ENCODE results near the gene DPP6. TPM values are rescaled to one million over a fixed set of nuclear protein-coding genes. Genes with fewer than 3 reads are reported as not detected.

DPP6 gene
- total and polyA plus RNA-seq, 9 donors = 3.3 to 11.5 (median 4.7) TPM

- no peaks in the 10 kb centered on the region for H3K36me3 ChIP-seq (ENCODE audit: control insufficient read depth, insufficient read depth, low read length)
- no CpG with 5 or more reads among the region's 5 CpGs for WGBS (ENCODE audit: insufficient coverage)
- H3K4me1 ChIP-seq (ENCODE audit: control insufficient read depth, insufficient read depth, low read length) = no peaks in the 10 kb centered on the region
- H3K27ac ChIP-seq (ENCODE audit: low read length) = no peak overlapping the region
- no peak for DNase-seq
- peaks cover 3% of the 10 kb centered on the region for H3K27me3 ChIP-seq (ENCODE audit: control insufficient read depth, insufficient read depth, low read length)
- no peak overlapping the region for H3K4me3 ChIP-seq (ENCODE audit: low read length)
- no peaks in the 10 kb centered on the region for H3K9me3 ChIP-seq (replicated peaks; ENCODE audit: control insufficient read depth, low read depth, low read length)
These were observed 809.4 kb downstream of the DPP6 start for GRCh38 chr7:154861589-154861988.

- WGBS (ENCODE audit: insufficient coverage) = 90% methylated on average over 15 of the region's 16 CpGs
- Histone ChIP-seq H3K27ac (ENCODE audit: low read length) (no peak overlapping the region), H3K27me3 (ENCODE audit: control insufficient read depth, insufficient read depth, low read length) (peaks cover 3% of the 10 kb centered on the region), H3K36me3 (ENCODE audit: control insufficient read depth, insufficient read depth, low read length) (no peaks in the 10 kb centered on the region), H3K4me1 (ENCODE audit: control insufficient read depth, insufficient read depth, low read length) (no peaks in the 10 kb centered on the region), H3K4me3 (ENCODE audit: low read length) (no peak overlapping the region), H3K9me3 (replicated peaks; ENCODE audit: control insufficient read depth, low read depth, low read length) (no peaks in the 10 kb centered on the region)
- no peak for DNase-seq
These were observed 810.1 kb downstream of the DPP6 start for GRCh38 chr7:154862153-154862791.

GRCh38 chr7:154863766-154864522 is 811.7 kb downstream of the DPP6 start:
- no peaks in the 10 kb centered on the region for H3K9me3 ChIP-seq (replicated peaks; ENCODE audit: control insufficient read depth, low read depth, low read length)
- peaks cover 13% of the 10 kb centered on the region for H3K27me3 ChIP-seq (ENCODE audit: control insufficient read depth, insufficient read depth, low read length)
- DNase-seq = no peak
- H3K27ac ChIP-seq (ENCODE audit: low read length) = no peak overlapping the region
- no peak overlapping the region for H3K4me3 ChIP-seq (ENCODE audit: low read length)
- no peaks in the 10 kb centered on the region for H3K4me1 ChIP-seq (ENCODE audit: control insufficient read depth, insufficient read depth, low read length)
- 83% methylated on average over 11 of the region's 16 CpGs for WGBS (ENCODE audit: insufficient coverage)
- H3K36me3 ChIP-seq (ENCODE audit: control insufficient read depth, insufficient read depth, low read length) = no peaks in the 10 kb centered on the region

- H3K4me1 ChIP-seq (ENCODE audit: control insufficient read depth, insufficient read depth, low read length) = no peaks in the 10 kb centered on the region
- DNase-seq = no peak
- no peaks in the 10 kb centered on the region for H3K36me3 ChIP-seq (ENCODE audit: control insufficient read depth, insufficient read depth, low read length)
- H3K27ac ChIP-seq (ENCODE audit: low read length) = no peak overlapping the region
- H3K9me3 ChIP-seq (replicated peaks; ENCODE audit: control insufficient read depth, low read depth, low read length) = no peaks in the 10 kb centered on the region
- no peak overlapping the region for H3K4me3 ChIP-seq (ENCODE audit: low read length)
- H3K27me3 ChIP-seq (ENCODE audit: control insufficient read depth, insufficient read depth, low read length) = peaks cover 19% of the 10 kb centered on the region
- 92% methylated on average over 6 of the region's 6 CpGs for WGBS (ENCODE audit: insufficient coverage)
These were observed 812.3 kb downstream of the DPP6 start for GRCh38 chr7:154864523-154864891.

GRCh38 chr7:154865984-154866685 is 813.9 kb downstream of the DPP6 start:
- DNase-seq = no peak
- Histone ChIP-seq H3K9me3 (replicated peaks; ENCODE audit: control insufficient read depth, low read depth, low read length) (no peaks in the 10 kb centered on the region), H3K4me1 (ENCODE audit: control insufficient read depth, insufficient read depth, low read length) (no peaks in the 10 kb centered on the region), H3K4me3 (ENCODE audit: low read length) (no peak overlapping the region), H3K27ac (ENCODE audit: low read length) (no peak overlapping the region), H3K27me3 (ENCODE audit: control insufficient read depth, insufficient read depth, low read length) (peaks cover 19% of the 10 kb centered on the region), H3K36me3 (ENCODE audit: control insufficient read depth, insufficient read depth, low read length) (no peaks in the 10 kb centered on the region)
- WGBS (ENCODE audit: insufficient coverage) = 86% methylated on average over 13 of the region's 14 CpGs

GRCh38 chr7:154867068-154867467 is 814.9 kb downstream of the DPP6 start:
- no peak overlapping the region for H3K27ac ChIP-seq (ENCODE audit: low read length)
- H3K4me1 ChIP-seq (ENCODE audit: control insufficient read depth, insufficient read depth, low read length) = no peaks in the 10 kb centered on the region
- no peaks in the 10 kb centered on the region for H3K9me3 ChIP-seq (replicated peaks; ENCODE audit: control insufficient read depth, low read depth, low read length)
- 67% methylated on average over 7 of the region's 10 CpGs for WGBS (ENCODE audit: insufficient coverage)
- no peaks in the 10 kb centered on the region for H3K36me3 ChIP-seq (ENCODE audit: control insufficient read depth, insufficient read depth, low read length)
- no peak for DNase-seq
- H3K27me3 ChIP-seq (ENCODE audit: control insufficient read depth, insufficient read depth, low read length) = peaks cover 19% of the 10 kb centered on the region
- H3K4me3 ChIP-seq (ENCODE audit: low read length) = no peak overlapping the region

- Histone ChIP-seq H3K36me3 (ENCODE audit: control insufficient read depth, insufficient read depth, low read length) (no peaks in the 10 kb centered on the region), H3K27me3 (ENCODE audit: control insufficient read depth, insufficient read depth, low read length) (peaks cover 19% of the 10 kb centered on the region), H3K9me3 (replicated peaks; ENCODE audit: control insufficient read depth, low read depth, low read length) (no peaks in the 10 kb centered on the region), H3K4me3 (ENCODE audit: low read length) (no peak overlapping the region), H3K27ac (ENCODE audit: low read length) (no peak overlapping the region), H3K4me1 (ENCODE audit: control insufficient read depth, insufficient read depth, low read length) (no peaks in the 10 kb centered on the region)
- no peak for DNase-seq
- 10% methylated on average over 9 of the region's 11 CpGs for WGBS (ENCODE audit: insufficient coverage)
These were observed 816.7 kb downstream of the DPP6 start for GRCh38 chr7:154868921-154869320.

GRCh38 chr7:154869436-154869835 is 817.2 kb downstream of the DPP6 start:
- Histone ChIP-seq H3K27ac (ENCODE audit: low read length) (no peak overlapping the region), H3K9me3 (replicated peaks; ENCODE audit: control insufficient read depth, low read depth, low read length) (no peaks in the 10 kb centered on the region), H3K4me1 (ENCODE audit: control insufficient read depth, insufficient read depth, low read length) (no peaks in the 10 kb centered on the region), H3K36me3 (ENCODE audit: control insufficient read depth, insufficient read depth, low read length) (no peaks in the 10 kb centered on the region), H3K27me3 (ENCODE audit: control insufficient read depth, insufficient read depth, low read length) (peaks cover 19% of the 10 kb centered on the region), H3K4me3 (ENCODE audit: low read length) (no peak overlapping the region)
- DNase-seq = no peak
- 74% methylated on average over 4 of the region's 10 CpGs for WGBS (ENCODE audit: insufficient coverage)

GRCh38 chr7:154871507-154871906 is 819.3 kb downstream of the DPP6 start:
- WGBS (ENCODE audit: insufficient coverage) = 68% methylated on average over 3 of the region's 4 CpGs
- Histone ChIP-seq H3K4me3 (ENCODE audit: low read length) (no peak overlapping the region), H3K4me1 (ENCODE audit: control insufficient read depth, insufficient read depth, low read length) (no peaks in the 10 kb centered on the region), H3K27ac (ENCODE audit: low read length) (no peak overlapping the region), H3K36me3 (ENCODE audit: control insufficient read depth, insufficient read depth, low read length) (no peaks in the 10 kb centered on the region), H3K27me3 (ENCODE audit: control insufficient read depth, insufficient read depth, low read length) (peaks cover 16% of the 10 kb centered on the region), H3K9me3 (replicated peaks; ENCODE audit: control insufficient read depth, low read depth, low read length) (no peaks in the 10 kb centered on the region)
- no peak for DNase-seq
